HUES64 (cell line): Measurements from ENCODE around the gene SPTB.

Source experiments
- H3K27ac ChIP-seq: 2 replicates; pipeline ENCODE4 v1.7.0; 2013; ENCODE audit warnings: low read depth, low read length, inconsistent platforms
- H3K27me3 ChIP-seq: 2 replicates; pipeline ENCODE4 v1.6.1; 2013; ENCODE audit warnings: mild to moderate bottlenecking, low read length; ENCODE audit not compliant: insufficient read depth
- H3K36me3 ChIP-seq: 2 replicates; pipeline ENCODE4 v1.6.1; 2013; ENCODE audit warnings: mild to moderate bottlenecking, low read length; ENCODE audit not compliant: insufficient read depth
- H3K4me1 ChIP-seq: 2 replicates; pipeline ENCODE4 v1.6.1; 2013; ENCODE audit warnings: mild to moderate bottlenecking, low read length, moderate library complexity; ENCODE audit not compliant: insufficient read depth
- H3K4me3 ChIP-seq: 2 replicates; pipeline ENCODE4 v1.5.1; 2013; ENCODE audit warnings: mild to moderate bottlenecking, low read length, moderate library complexity
- H3K9ac ChIP-seq: 2 replicates; pipeline ENCODE4 v1.6.1; 2013; ENCODE audit warnings: mild to moderate bottlenecking, low read depth, low read length
- H3K9me3 ChIP-seq: 2 replicates; pipeline ENCODE4 v1.6.1; 2013; ENCODE audit warnings: low read depth, low read length; ENCODE audit not compliant: insufficient read depth
- WGBS: fragments of 150-250, 120-280 bp; methylation state at CpG from one replicate; pipeline ENCODE4 v1.1.7; 2013; ENCODE audit warnings: missing lambda C conversion rate; 5-methylcytosine and 5-hydroxymethylcytosine counted together

SPTB gene

DNA sequence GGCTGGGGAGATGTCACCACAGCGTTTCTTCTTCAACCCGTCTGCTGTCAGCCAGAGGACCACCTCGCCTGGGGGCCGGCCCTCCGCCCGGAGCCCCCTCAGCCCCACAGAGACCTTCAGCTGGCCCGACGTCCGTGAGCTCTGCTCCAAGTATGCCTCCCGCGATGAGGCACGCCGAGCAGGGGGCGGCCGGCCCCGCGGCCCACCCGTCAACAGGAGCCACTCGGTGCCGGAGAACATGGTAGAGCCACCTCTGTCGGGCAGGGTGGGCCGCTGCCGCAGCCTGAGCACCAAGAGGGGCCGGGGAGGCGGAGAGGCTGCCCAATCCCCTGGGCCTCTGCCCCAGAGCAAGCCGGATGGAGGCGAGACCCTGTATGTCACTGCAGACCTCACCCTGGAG is 136.6 kb downstream of the SPTB start:
- H3K4me1 ChIP-seq, result peaks cover 4% of the 10 kb centered on the region; the same call in 1 of the 2 replicates
- no peak overlapping the region for H3K4me3 ChIP-seq
- H3K27ac ChIP-seq, result no peak overlapping the region
- WGBS, result 95% methylated on average over 27 of the region's 27 CpGs
- H3K27me3 ChIP-seq, result no peaks in the 10 kb centered on the region
- no peaks in the 10 kb centered on the region for H3K9me3 ChIP-seq
- no peak overlapping the region for H3K9ac ChIP-seq
- peaks cover 93% of the 10 kb centered on the region for H3K36me3 ChIP-seq

DNA sequence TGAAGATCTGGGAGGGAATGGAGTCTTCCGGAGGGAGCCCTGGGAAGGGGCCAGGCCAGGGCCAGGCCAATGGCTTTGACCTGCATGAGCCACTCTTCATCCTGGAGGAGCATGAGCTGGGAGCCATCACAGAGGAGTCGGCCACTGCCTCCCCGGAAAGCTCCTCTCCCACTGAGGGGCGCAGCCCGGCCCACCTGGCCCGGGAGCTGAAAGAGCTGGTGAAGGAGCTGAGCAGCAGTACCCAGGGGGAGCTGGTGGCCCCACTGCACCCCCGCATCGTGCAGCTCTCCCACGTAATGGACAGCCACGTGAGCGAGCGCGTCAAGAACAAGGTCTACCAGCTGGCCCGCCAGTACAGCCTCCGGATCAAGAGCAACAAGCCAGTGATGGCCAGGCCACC is 137.7 kb downstream of the SPTB start:
- Histone ChIP-seq H3K27me3 (no peaks in the 10 kb centered on the region), H3K27ac (no peak overlapping the region), H3K4me3 (no peak overlapping the region), H3K36me3 (peaks cover 96% of the 10 kb centered on the region), H3K9ac (no peak overlapping the region), H3K9me3 (no peaks in the 10 kb centered on the region), H3K4me1 (peaks cover 4% of the 10 kb centered on the region; the same call in 1 of the 2 replicates)
- WGBS, result 96% methylated on average over 15 of the region's 15 CpGs

DNA sequence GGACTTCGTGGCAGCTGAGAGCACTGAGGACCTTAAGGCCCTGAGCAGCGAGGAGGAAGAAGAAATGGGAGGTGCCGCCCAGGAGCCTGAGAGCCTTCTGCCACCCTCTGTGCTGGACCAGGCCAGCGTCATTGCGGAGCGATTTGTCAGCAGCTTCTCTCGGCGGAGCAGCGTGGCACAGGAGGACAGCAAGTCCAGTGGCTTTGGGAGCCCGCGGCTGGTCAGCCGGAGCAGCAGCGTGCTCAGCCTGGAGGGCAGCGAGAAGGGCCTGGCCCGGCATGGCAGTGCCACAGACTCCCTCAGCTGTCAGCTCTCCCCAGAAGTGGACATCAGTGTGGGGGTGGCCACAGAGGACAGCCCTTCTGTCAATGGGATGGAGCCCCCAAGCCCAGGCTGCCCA is 138.5 kb downstream of the SPTB start:
- no peaks in the 10 kb centered on the region for H3K9me3 ChIP-seq
- peaks cover 9% of the 10 kb centered on the region; the same call in 1 of the 2 replicates for H3K4me1 ChIP-seq
- H3K27me3 ChIP-seq, result no peaks in the 10 kb centered on the region
- H3K36me3 ChIP-seq, result peaks cover 94% of the 10 kb centered on the region
- no peak overlapping the region for H3K4me3 ChIP-seq
- H3K9ac ChIP-seq, result no peak overlapping the region
- 96% methylated on average over 15 of the region's 15 CpGs for WGBS
- H3K27ac ChIP-seq, result no peak overlapping the region

DNA sequence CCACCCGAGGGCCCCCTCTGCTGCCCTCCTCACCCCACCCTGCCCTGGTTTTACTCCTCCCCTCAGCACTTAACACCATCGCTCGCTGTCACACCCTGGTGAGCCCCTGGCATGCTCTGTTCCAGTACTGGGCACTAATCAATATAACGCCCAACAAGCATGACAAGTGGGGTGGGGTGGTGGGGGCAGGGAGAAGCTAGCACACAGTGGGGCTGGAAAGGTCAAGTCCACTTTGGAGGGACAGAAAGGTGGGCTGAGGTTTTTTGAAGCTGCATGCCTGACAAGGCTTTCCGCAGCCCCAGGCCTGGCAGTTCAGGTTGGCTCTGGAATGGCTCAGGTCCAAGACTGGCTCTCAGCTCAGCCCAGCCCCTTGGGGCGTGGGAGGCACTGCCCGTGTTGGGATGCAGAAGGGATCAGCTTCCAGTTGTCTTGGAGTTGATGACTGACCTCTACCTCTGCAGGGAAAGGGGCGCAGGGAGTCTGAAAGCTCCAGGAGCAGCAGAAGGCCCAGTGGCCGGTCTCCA is 141.4 kb downstream of the SPTB start:
- 94% methylated on average over 9 of the region's 9 CpGs for WGBS
- peaks cover 84% of the 10 kb centered on the region for H3K36me3 ChIP-seq

DNA sequence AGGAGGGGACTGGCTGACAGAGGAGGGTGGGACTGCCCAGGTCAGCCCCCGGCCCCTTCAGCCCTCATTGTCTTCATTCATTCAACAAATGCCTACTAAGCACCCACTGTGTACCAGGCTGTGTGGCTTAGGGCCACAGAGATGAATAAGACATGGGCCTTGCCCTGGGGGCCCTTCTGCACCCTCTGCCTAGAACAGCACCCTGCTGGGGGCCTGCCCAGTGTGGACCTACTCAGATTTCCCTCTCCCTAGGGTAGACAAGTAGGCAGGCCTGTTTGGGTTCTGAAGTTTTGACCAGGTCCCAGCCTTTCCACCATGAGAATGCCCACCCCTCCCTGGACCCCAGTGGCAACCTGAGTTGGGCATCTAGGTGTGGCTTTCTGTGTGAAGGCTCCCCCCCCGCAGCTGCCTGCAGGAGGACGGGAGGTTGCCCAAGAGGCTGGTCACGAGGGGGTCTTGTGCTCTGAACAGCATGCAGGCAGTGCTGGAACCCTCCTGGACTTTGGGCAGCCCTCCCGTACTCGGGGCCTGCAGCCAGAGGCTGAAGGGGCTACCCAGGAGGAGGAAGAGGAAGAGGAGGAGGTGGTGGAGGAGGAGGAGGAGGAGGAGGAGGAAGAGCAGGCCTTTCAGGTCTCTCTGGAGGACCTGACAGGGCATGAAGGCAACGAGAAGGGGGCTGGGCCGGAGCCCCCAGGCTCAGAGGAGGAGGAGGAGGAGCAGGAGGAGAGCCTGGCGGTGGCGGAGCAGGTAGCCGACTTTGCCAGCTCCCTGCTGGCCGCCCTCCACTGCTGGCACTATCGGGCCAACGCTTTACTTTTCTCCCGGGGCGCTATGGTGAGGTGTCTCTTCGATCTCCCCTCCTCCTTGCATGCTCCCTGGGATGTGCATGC is 142.1 kb downstream of the SPTB start:
- H3K27me3 ChIP-seq, result no peaks in the 10 kb centered on the region
- no peak overlapping the region for H3K4me3 ChIP-seq
- H3K36me3 ChIP-seq, result peaks cover 83% of the 10 kb centered on the region
- 0 out of 2 replicates have a peak overlapping the region, but pooled peaks have one; percentile 51 for H3K27ac ChIP-seq
- 94% methylated on average over 17 of the region's 17 CpGs for WGBS
- peaks cover 6% of the 10 kb centered on the region; the same call in 1 of the 2 replicates for H3K4me1 ChIP-seq
- H3K9ac ChIP-seq, result no peak overlapping the region
- no peaks in the 10 kb centered on the region for H3K9me3 ChIP-seq

More for the DNA sequence above, 141.4 kb downstream of the SPTB start:
- no peak overlapping the region for H3K9ac ChIP-seq
- no peak overlapping the region for H3K27ac ChIP-seq
- H3K27me3 ChIP-seq, result no peaks in the 10 kb centered on the region
- no peak overlapping the region for H3K4me3 ChIP-seq
- no peaks in the 10 kb centered on the region for H3K9me3 ChIP-seq
- H3K4me1 ChIP-seq, result peaks cover 6% of the 10 kb centered on the region; the same call in 1 of the 2 replicates

DNA sequence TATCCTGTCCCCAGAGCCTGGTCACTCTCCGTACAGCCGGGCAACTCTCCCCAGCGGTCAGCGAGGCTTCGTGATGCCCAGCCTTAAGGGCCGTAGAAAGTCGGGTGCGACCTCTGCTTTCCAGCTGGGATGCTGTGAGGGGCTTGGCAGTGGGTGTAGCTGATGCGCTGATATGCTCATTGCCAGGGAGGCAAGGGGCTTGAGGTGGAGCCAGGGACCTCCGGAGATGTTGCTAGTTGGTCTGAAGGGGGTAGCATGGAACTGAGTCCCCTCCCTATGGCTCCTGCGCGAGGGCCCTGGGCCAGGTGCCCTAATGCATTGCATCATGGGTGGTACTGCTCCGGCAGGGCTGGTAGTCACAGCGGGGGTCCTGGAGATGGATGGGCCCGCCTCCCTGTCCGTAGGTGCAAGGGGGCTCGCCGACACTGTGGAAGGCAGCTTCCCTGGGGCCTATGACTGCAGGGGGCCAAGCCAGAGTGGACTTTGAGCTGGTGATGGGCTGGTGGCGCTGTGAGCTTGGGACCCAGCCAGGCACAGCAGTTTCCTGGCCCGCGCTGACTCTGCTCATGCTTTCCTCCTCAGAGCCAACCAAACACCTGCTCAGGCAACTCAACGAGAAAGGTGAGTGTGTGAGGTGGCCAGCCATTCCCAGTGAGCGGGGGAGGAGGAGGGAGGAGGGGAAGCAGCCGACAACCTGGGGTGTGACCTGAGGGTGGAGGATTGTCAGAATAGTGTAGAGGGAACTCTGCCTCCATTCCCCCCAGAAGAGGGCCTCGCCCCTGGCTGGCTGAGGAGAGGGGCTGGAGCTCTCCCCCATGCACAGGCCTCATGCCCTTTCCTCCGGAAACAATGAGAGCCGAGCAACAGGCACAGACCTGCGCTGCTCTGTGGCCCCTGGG is 143.2 kb downstream of the SPTB start:
- Histone ChIP-seq H3K4me1 (peaks cover 6% of the 10 kb centered on the region; the same call in 1 of the 2 replicates), H3K9ac (no peak overlapping the region), H3K9me3 (no peaks in the 10 kb centered on the region), H3K4me3 (no peak overlapping the region), H3K27ac (peak overlapping the region; percentile 51; the same call in 1 of the 2 replicates), H3K27me3 (no peaks in the 10 kb centered on the region), H3K36me3 (peaks cover 83% of the 10 kb centered on the region)
- WGBS, result 83% methylated on average over 28 of the region's 28 CpGs

DNA sequence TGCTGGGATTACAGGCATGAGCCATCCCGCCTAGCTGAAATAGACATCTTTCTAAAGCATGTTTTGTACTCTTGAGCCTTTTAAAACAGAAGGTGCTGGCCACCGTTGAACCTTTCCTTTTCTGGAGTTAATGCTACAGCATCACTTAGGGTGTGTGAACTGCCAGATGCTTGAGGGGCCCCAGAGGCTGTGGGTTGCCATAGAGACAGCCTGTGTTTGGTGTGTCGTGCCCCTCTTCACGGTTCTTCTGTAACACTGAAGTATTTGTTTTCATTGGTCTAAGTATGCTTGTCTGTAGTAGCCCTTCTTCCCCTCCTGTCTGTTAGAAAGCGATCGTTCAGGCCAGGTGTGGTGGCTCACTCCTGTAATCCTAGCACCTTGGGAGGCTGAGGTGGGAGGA is 144.7 kb downstream of the SPTB start:
- Histone ChIP-seq H3K9me3 (no peaks in the 10 kb centered on the region), H3K4me1 (peaks cover 6% of the 10 kb centered on the region; the same call in 1 of the 2 replicates), H3K4me3 (no peak overlapping the region), H3K9ac (no peak overlapping the region), H3K27me3 (no peaks in the 10 kb centered on the region), H3K36me3 (peaks cover 83% of the 10 kb centered on the region), H3K27ac (no peak overlapping the region)
- WGBS, result 95% methylated on average over 6 of the region's 6 CpGs

DNA sequence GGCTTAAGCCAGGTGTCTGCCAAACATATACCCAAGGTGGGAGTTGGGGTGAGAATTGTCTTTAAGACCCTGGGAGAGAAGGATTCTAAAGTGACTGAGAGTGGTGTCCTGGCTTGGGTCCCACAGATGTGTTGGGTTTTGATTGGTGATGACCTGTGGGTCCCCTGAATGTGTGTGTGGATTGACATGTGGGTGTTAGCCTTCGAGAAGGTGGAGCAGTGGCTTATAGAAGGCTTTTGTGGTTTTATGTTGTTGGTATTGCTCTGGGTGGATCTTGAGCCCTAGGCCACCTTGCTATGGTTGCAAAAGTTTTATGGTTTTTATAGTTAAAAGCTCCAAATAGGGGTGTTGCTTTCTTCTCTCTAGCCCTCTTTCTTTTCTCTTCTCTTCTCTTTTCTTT is 145.8 kb downstream of the SPTB start:
- Histone ChIP-seq H3K27me3 (no peaks in the 10 kb centered on the region), H3K36me3 (peaks cover 83% of the 10 kb centered on the region), H3K9me3 (no peaks in the 10 kb centered on the region), H3K27ac (no peak overlapping the region), H3K9ac (no peak overlapping the region), H3K4me1 (peaks cover 6% of the 10 kb centered on the region; the same call in 1 of the 2 replicates), H3K4me3 (no peak overlapping the region)
- 46% methylated on average over 1 of the region's 1 CpG for WGBS

DNA sequence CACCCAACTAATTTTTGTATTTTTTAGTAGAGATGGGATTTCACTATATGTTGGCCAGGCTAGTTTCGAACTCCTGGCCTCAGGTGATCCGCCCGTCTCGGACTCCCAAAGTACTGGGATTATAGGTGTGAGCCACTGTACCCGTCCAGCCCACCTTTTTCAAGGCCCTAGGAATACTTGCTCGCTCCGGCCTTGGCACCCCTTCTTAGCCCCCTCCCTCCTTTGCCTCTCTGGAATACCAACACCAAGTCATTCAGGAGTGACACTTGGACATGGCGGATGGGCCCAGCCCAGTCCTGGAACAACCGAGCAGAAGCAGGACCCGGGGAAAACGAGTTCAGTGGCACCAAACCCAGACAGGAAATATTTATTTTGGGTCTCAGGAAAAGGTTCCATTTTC is 146.4 kb downstream of the SPTB start:
- Histone ChIP-seq H3K4me3 (no peak overlapping the region), H3K9ac (no peak overlapping the region), H3K27me3 (no peaks in the 10 kb centered on the region), H3K36me3 (peaks cover 83% of the 10 kb centered on the region), H3K4me1 (peaks cover 6% of the 10 kb centered on the region; the same call in 1 of the 2 replicates), H3K27ac (no peak overlapping the region), H3K9me3 (no peaks in the 10 kb centered on the region)
- 91% methylated on average over 11 of the region's 11 CpGs for WGBS

DNA sequence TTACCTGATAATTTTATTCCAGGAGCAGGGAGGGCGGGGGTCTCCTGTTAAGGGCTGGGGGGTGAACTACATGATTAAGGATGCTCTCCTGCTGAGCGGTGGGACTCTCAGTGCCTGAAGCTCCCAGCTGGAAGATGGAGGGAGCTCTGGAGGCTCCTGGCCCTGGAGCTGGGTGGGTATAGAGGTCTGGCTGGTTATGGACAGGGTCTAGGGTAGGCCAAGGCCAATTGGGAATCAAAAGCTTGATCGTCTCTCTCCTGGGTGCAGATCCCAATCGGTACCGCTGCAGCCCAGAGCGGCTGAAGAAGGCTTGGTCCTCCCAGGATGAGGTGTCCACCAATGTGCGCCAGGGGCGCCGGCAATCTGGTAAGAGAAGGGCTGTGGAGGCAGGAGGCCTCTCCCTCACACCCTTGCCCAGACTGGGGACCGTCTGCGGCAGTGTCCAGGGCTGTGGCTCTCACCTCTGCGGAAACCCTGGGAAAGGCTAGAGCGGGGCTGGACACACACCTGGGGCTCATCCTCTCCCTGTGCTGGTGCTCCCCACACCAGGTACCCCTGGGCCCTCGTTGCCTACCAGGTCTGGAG is 147.1 kb downstream of the SPTB start:
- peaks cover 6% of the 10 kb centered on the region; the same call in 1 of the 2 replicates for H3K4me1 ChIP-seq
- H3K27me3 ChIP-seq, result no peaks in the 10 kb centered on the region
- H3K4me3 ChIP-seq, result no peak overlapping the region
- peaks cover 85% of the 10 kb centered on the region for H3K36me3 ChIP-seq
- H3K9ac ChIP-seq, result no peak overlapping the region
- H3K27ac ChIP-seq, result no peak overlapping the region
- 95% methylated on average over 14 of the region's 14 CpGs for WGBS
- no peaks in the 10 kb centered on the region for H3K9me3 ChIP-seq
